ENCODE measurements around the gene TP73. TPM values are rescaled to one million over a fixed set of nuclear protein-coding genes. Genes with fewer than 3 reads are reported as not detected.

The TP73 gene
- total and polyA plus RNA-seq, 2 donors from 2014 or later, result 0.54 TPM; not detected in 1

DNA sequence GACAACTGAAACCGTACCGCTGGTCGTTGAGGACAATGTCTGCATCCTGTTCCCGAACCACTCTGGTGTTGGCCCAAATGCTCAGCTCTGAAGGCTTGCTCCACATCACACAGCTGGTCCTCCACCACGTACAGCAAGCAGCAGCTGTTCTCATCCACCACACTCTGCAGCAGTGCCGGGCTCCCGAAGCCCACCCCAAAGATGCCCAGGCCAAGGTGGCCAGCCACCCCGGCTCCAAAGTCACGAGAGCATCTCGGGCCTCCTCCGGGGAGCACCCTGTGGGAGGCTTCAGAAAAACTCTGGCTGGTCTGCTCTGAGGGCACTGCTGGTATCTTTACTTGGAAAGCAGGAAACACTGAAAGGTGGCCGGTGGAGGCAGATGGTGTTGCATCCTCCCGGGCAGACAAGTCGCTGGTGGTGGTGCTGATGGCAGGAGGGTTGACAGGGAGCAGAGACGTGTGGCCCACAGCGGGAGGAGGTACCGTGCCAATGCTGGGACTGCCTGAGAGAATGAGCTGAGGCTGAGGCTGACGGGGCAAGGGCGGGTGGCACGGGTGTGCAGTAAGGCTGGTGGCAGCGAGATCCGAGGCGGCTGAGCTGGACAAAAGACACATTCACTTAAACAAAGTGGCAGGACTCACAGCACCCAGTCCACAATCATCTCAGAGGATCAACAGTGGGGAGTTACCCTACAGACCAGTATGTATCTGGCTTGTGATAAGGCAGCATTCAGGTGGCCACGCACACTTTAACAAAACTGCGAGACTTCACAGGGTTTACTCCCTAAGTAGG lies 93.5 kb downstream of the TP73 start:
- H3K4me1 ChIP-seq (ENCODE audit: control insufficient read depth in 2 of 3, insufficient read depth in 2 of 3, low read depth in 1 of 3, low read length in 3 of 3), result peaks cover 0 to 10% (median 0%) of the 10 kb centered on the region in 3 donors
- intact Hi-C loops (cut with DNase I), result no loop called here
- DNase-seq, result peak in 2 of 5 donors; percentile 28 to 54
- H3K9me3 ChIP-seq (ENCODE audit: control insufficient read depth in 2 of 3, insufficient read depth in 1 of 3, low read length in 3 of 3), result no peaks in the 10 kb centered on the region
- FAIRE-seq, result no peak
- peaks cover 0 to 7% (median 0%) of the 10 kb centered on the region in 3 donors for H3K36me3 ChIP-seq (ENCODE audit: control insufficient read depth in 2 of 3, insufficient read depth in 3 of 3, low read length in 3 of 3)
- H3K27ac ChIP-seq (ENCODE audit: low read depth in 2 of 2, low read length in 2 of 2), result no peak overlapping the region
- no peak for TF ChIP-seq CTCF (IDR thresholded peaks at IDR 0.05; ENCODE audit: borderline replicate concordance, extremely low read depth, insufficient read depth)
- peak overlapping the region in 1 of 3 donors; percentile 19 for H3K9ac ChIP-seq (ENCODE audit: low read length in 3 of 3)
- no peaks in the 10 kb centered on the region for H3K27me3 ChIP-seq (ENCODE audit: control insufficient read depth, insufficient read depth, low read length)
- peak overlapping the region in 1 of 3 donors; percentile 66 for H3K4me3 ChIP-seq (ENCODE audit: low read length in 3 of 3)

DNA sequence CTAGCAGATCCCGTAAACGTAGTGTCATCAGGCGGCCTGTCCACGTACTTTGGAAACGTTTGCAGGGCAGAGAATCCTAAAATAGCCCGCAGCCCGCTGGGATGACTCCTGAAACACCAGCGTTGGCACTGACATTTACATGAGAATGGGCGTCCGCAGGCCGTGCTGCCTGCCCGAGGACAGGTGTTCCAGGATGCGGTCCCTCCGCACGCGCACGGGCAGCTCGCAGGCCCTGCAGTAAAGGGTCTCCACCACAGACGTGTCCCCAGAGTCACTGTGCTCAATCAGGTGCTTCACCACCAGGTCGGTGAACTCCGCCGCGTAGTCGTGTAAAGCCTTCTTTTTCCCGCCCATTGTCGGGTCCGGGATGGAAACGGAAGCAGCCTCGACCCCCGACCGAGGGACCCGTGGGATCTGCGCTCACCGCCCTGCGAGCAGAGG lies 94.1 kb downstream of the TP73 start:
- Histone ChIP-seq H3K9me3 (ENCODE audit: control insufficient read depth in 2 of 3, insufficient read depth in 1 of 3, low read length in 3 of 3) (no peaks in the 10 kb centered on the region), H3K36me3 (ENCODE audit: control insufficient read depth in 2 of 3, insufficient read depth in 3 of 3, low read length in 3 of 3) (peaks cover 0 to 7% (median 0%) of the 10 kb centered on the region in 3 donors), H3K27me3 (ENCODE audit: control insufficient read depth, insufficient read depth, low read length) (no peaks in the 10 kb centered on the region), H3K27ac (ENCODE audit: low read depth in 2 of 2, low read length in 2 of 2) (no peak overlapping the region), H3K4me3 (ENCODE audit: low read length in 3 of 3) (peak overlapping the region; percentile 30 to 66 (median 55)), H3K4me1 (ENCODE audit: control insufficient read depth in 2 of 3, insufficient read depth in 2 of 3, low read depth in 1 of 3, low read length in 3 of 3) (peaks cover 0 to 10% (median 0%) of the 10 kb centered on the region in 3 donors), H3K9ac (ENCODE audit: low read length in 3 of 3) (peak overlapping the region in 2 of 3 donors; percentile 15 to 19)
- FAIRE-seq (no peak), DNase-seq (peak in 1 of 5 donors; percentile 72)
- intact Hi-C loops (cut with DNase I), result no loop called here
- no peak for TF ChIP-seq CTCF (IDR thresholded peaks at IDR 0.05; ENCODE audit: borderline replicate concordance, extremely low read depth, insufficient read depth)

DNA sequence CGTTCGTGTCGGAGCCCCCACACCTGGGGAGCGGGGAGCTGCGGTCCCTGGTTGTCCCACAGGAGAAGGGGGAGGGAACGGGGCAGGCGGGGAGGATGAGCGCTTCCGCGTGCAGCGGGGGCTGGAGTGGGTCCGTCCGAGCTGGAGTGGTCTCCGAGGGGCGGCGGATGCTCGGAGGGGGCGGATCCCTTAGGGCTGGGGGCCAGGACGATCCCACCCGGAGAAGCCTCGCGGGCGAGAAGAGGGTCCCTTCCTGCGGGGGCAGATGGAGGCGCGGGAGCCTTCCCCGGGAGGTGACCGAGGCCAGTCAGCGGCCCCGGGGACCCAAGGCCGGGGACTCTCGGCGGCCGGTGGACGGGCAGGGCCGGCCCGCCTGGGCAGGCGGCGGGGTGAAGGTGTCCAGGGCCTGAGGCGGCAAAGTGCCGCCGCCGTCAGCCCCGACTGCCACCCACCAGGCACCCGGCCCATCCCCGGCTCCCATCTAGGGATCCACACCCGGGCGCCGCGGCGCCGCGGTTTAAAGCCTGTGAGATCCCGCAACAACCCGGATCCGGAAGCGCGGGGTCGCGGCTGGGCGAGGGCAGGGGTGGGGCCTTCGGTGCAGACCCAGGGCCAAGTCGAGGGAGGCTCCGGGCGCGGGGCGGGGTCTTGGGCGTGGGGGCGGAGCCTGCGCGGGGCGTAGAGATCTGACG lies 94.7 kb downstream of the TP73 start:
- no peak overlapping the region for H3K27ac ChIP-seq (ENCODE audit: low read depth in 2 of 2, low read length in 2 of 2)
- H3K4me3 ChIP-seq (ENCODE audit: low read length in 3 of 3), result peak overlapping the region; percentile 44 to 66 (median 64)
- H3K9ac ChIP-seq (ENCODE audit: low read length in 3 of 3), result peak overlapping the region in 1 of 3 donors; percentile 26
- peaks cover 0 to 7% (median 0%) of the 10 kb centered on the region in 3 donors for H3K36me3 ChIP-seq (ENCODE audit: control insufficient read depth in 2 of 3, insufficient read depth in 3 of 3, low read length in 3 of 3)
- DNase-seq, result peak; percentile 89 to 96 (median 94)
- H3K9me3 ChIP-seq (ENCODE audit: control insufficient read depth in 2 of 3, insufficient read depth in 1 of 3, low read length in 3 of 3), result no peaks in the 10 kb centered on the region
- FAIRE-seq, result no peak
- no peak for TF ChIP-seq CTCF (IDR thresholded peaks at IDR 0.05; ENCODE audit: borderline replicate concordance, extremely low read depth, insufficient read depth)
- H3K27me3 ChIP-seq (ENCODE audit: control insufficient read depth, insufficient read depth, low read length), result no peaks in the 10 kb centered on the region
- peaks cover 0 to 10% (median 0%) of the 10 kb centered on the region in 3 donors for H3K4me1 ChIP-seq (ENCODE audit: control insufficient read depth in 2 of 3, insufficient read depth in 2 of 3, low read depth in 1 of 3, low read length in 3 of 3)
- intact Hi-C loops (cut with DNase I), result no loop called here

Measured in kidney (tissue), 14 donors.